ENCODE results near the gene RTTN.

DNA sequence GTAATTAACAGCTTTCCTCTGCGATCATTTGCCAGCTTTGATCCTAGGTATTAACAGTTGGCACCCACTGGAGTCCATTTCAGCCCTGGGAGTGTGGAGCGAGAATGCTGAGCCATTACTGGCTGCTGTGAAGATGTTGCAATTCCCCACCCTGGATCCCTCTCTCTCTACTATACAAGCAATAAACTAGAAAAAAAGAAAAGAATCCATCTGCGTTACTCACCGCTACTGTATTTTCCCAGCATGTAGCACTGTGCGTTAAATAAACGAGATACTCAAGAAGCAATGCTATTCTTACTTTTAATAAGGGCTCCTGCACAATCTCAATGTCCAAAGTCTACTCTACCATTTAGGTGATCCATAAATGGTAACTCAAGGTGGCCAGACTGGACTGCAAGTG lies 8.5 kb downstream of the RTTN start:
- TF ChIP-seq, protein P1, sequence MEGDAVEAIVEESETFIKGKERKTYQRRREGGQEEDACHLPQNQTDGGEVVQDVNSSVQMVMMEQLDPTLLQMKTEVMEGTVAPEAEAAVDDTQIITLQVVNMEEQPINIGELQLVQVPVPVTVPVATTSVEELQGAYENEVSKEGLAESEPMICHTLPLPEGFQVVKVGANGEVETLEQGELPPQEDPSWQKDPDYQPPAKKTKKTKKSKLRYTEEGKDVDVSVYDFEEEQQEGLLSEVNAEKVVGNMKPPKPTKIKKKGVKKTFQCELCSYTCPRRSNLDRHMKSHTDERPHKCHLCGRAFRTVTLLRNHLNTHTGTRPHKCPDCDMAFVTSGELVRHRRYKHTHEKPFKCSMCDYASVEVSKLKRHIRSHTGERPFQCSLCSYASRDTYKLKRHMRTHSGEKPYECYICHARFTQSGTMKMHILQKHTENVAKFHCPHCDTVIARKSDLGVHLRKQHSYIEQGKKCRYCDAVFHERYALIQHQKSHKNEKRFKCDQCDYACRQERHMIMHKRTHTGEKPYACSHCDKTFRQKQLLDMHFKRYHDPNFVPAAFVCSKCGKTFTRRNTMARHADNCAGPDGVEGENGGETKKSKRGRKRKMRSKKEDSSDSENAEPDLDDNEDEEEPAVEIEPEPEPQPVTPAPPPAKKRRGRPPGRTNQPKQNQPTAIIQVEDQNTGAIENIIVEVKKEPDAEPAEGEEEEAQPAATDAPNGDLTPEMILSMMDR (conservative IDR thresholded peaks at IDR 0.05; ENCODE audit: low read length) = no peak
- TF ChIP-seq EZH2phosphoT487 (IDR thresholded peaks at IDR 0.05; ENCODE audit: borderline replicate concordance) = no peak
